ENCODE results near the gene ABCB11.

DNA sequence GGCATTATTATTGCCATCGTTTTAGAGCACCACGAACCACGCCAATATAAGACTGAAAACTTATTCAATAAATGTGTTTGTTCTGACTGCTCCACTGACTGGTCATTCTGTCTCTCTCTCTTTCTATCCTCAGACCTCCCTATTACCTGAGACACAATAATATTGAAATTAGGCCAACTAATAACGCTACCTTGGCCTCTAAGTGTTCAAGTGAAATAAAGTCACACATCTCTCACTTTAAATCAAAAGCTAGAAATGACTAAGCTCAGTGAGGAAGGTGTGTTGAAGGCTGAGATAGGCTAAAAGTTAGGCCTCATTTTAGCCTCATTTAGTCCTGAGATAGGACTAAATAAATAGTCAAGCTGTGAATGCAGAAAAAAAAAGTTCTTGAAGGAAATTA, 91.2 kb downstream of the ABCB11 start:
- no peak for TF ChIP-seq POLR2A (IDR thresholded peaks at IDR 0.05; ENCODE audit: low read length)
- no peak for TF ChIP-seq GATA1 (IDR thresholded peaks at IDR 0.05; ENCODE audit: low read depth, low read length)

All from erythroblast (primary cell).